Measurements from ENCODE around the gene BCAR3. TPM values are rescaled to one million over a fixed set of nuclear protein-coding genes. Genes with fewer than 3 reads are reported as not detected.
A peak's percentile ranks its signal among the peaks of the same experiment; 100 is the strongest.
"Not testable (repeated sequence)": the region's sequence is repeated elsewhere in the genome, so short reads cannot be mapped to it uniquely, and the experiment has no call there.

Gene BCAR3
- total RNA-seq, 1 donor from 2014 or later = 14.6 TPM

DNA sequence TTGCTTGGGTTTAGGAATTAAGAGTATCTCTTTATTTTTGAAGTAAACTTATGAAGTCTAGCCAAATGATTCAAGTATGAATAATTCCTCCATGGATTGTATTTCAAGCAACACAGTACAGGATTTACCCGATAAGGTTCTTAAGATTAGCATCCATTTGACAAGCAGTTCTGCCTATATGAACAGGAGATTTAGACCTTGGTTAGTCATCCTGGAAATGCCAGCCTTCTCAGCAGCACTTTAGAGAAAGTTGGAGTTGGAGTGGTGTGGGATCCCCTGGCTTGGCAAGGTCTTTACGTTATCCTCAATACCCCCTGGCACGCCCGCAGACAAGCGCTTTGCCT, 1.6 kb downstream of the BCAR3 start:
- Histone ChIP-seq H3K4me1 (ENCODE audit: control insufficient read depth in 3 of 3, insufficient read depth in 3 of 3, low read length in 3 of 3) (peaks cover 19 to 28% (median 25%) of the 10 kb centered on the region in 3 donors), H3K27me3 (ENCODE audit: control insufficient read depth in 3 of 3, insufficient read depth in 3 of 3, low read length in 3 of 3) (no peaks in the 10 kb centered on the region), H3K4me3 (ENCODE audit: low read length in 3 of 3) (peak overlapping the region; percentile 74 to 82 (median 77)), H3K36me3 (ENCODE audit: control insufficient read depth in 3 of 3, insufficient read depth in 3 of 3, low read length in 3 of 3) (no peaks in the 10 kb centered on the region), H3K27ac (ENCODE audit: low read depth, low read length) (peak overlapping the region; percentile 3), H3K9ac (ENCODE audit: low read depth in 1 of 3, low read length in 3 of 3) (peak overlapping the region in 1 of 3 donors; percentile 75), H3K9me3 (ENCODE audit: control insufficient read depth in 3 of 3, low read length in 3 of 3) (no peaks in the 10 kb centered on the region)

DNA sequence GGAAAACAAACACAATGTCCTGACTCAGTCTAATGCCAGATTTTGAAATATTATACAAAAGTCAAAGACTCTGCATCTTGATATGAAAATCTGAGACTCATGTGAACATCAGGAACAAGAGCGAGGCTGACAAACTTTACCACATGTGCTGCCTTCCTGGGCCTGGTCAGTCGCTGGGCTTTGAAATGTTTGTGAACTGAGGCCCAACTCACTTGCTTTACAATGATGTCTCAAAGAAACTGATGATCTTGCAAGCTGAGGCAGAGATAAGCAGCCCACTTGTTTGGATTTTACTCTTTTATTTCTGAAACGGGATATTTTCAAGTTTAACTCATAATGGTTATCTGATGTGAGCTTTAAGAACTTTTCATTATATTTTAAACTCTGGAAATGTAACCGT, 2.1 kb downstream of the BCAR3 start:
- H3K27ac ChIP-seq (ENCODE audit: low read depth, low read length) = no peak overlapping the region
- H3K4me1 ChIP-seq (ENCODE audit: control insufficient read depth in 3 of 3, insufficient read depth in 3 of 3, low read length in 3 of 3) = peaks cover 19 to 28% (median 25%) of the 10 kb centered on the region in 3 donors
- H3K27me3 ChIP-seq (ENCODE audit: control insufficient read depth in 3 of 3, insufficient read depth in 3 of 3, low read length in 3 of 3) = no peaks in the 10 kb centered on the region
- H3K36me3 ChIP-seq (ENCODE audit: control insufficient read depth in 3 of 3, insufficient read depth in 3 of 3, low read length in 3 of 3) = no peaks in the 10 kb centered on the region
- no peaks in the 10 kb centered on the region for H3K9me3 ChIP-seq (ENCODE audit: control insufficient read depth in 3 of 3, low read length in 3 of 3)
- no peak overlapping the region for H3K4me3 ChIP-seq (ENCODE audit: low read length in 3 of 3)
- H3K9ac ChIP-seq (ENCODE audit: low read depth in 1 of 3, low read length in 3 of 3) = no peak overlapping the region

DNA sequence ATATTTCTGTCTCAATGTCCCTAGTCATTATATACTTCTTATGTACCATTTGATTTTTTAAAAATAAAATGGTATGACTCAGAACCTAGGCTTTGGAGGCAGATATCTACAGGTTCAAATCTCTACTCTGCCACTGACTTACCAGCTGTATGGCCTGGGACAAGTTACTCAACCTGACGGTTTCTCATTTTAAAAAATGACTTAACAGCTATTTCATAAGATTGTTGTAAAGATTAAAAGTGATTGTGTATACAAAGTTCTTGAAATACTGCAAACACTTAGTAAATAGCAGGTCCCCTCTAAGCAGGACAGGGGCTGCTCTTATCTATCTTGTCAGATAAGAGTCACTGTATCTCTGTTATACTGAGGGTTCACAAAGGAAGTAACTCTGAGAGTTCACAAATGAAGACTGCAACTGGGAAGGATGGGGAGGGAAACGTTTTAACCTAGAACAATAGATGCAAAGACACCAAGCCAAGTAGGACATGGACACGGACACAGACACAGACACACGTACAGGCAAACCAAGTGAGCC, 2.6 kb downstream of the BCAR3 start:
- no peaks in the 10 kb centered on the region for H3K27me3 ChIP-seq (ENCODE audit: control insufficient read depth in 3 of 3, insufficient read depth in 3 of 3, low read length in 3 of 3)
- H3K9ac ChIP-seq (ENCODE audit: low read depth in 1 of 3, low read length in 3 of 3) = no peak overlapping the region
- H3K36me3 ChIP-seq (ENCODE audit: control insufficient read depth in 3 of 3, insufficient read depth in 3 of 3, low read length in 3 of 3) = no peaks in the 10 kb centered on the region
- H3K4me3 ChIP-seq (ENCODE audit: low read length in 3 of 3) = no peak overlapping the region
- no peak overlapping the region for H3K27ac ChIP-seq (ENCODE audit: low read depth, low read length)
- H3K4me1 ChIP-seq (ENCODE audit: control insufficient read depth in 3 of 3, insufficient read depth in 3 of 3, low read length in 3 of 3) = peaks cover 19 to 28% (median 25%) of the 10 kb centered on the region in 3 donors
- no peaks in the 10 kb centered on the region for H3K9me3 ChIP-seq (ENCODE audit: control insufficient read depth in 3 of 3, low read length in 3 of 3)

DNA sequence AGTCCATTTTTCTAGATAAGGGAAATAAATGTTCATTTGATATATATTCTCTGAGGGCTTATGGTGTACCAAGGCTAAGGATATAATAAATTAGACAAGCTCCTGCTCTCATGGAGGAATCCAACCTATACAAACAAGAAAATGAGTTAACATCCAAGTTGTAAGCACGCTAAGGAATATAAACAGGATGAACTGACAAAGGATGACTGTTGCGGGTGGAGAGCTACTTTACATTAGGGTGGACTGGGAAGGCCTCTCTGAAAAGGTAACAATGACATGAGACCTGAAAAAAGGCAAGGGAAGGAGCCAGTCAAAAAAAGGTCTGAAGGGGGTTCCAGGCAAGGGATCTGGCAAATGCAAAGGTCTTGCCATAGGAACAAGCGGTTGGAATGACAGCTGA, 3.1 kb downstream of the BCAR3 start:
- Histone ChIP-seq H3K36me3 (ENCODE audit: control insufficient read depth in 3 of 3, insufficient read depth in 3 of 3, low read length in 3 of 3) (no peaks in the 10 kb centered on the region), H3K9me3 (ENCODE audit: control insufficient read depth in 3 of 3, low read length in 3 of 3) (no peaks in the 10 kb centered on the region), H3K27ac (ENCODE audit: low read depth, low read length) (no peak overlapping the region), H3K4me1 (ENCODE audit: control insufficient read depth in 3 of 3, insufficient read depth in 3 of 3, low read length in 3 of 3) (peaks cover 22 to 28% (median 25%) of the 10 kb centered on the region in 3 donors), H3K4me3 (ENCODE audit: low read length in 3 of 3) (no peak overlapping the region), H3K9ac (ENCODE audit: low read depth in 1 of 3, low read length in 3 of 3) (no peak overlapping the region), H3K27me3 (ENCODE audit: control insufficient read depth in 3 of 3, insufficient read depth in 3 of 3, low read length in 3 of 3) (no peaks in the 10 kb centered on the region)

DNA sequence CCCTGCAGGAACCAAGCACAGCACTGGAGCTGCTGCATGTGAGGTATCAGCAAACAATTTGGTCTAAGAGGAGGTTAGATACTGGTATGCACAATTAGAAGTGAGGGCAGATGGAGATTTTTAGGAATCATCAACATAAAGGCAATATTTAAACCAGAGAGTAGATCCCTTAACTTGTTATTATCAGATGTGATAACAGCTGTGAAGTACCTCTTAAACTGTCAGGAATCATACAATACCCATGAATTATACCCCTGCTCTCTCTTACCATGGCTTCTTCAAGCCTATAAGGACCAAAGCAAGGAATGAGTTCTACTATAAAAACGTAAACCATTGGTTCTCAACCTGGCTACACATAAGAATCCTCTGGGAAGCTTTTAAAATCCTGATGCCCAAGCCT, 3.9 kb downstream of the BCAR3 start:
- peaks cover 26 to 31% (median 30%) of the 10 kb centered on the region in 3 donors for H3K4me1 ChIP-seq (ENCODE audit: control insufficient read depth in 3 of 3, insufficient read depth in 3 of 3, low read length in 3 of 3)
- H3K27ac ChIP-seq (ENCODE audit: low read depth, low read length) = no peak overlapping the region
- no peaks in the 10 kb centered on the region for H3K36me3 ChIP-seq (ENCODE audit: control insufficient read depth in 3 of 3, insufficient read depth in 3 of 3, low read length in 3 of 3)
- no peak overlapping the region for H3K4me3 ChIP-seq (ENCODE audit: low read length in 3 of 3)
- no peaks in the 10 kb centered on the region for H3K27me3 ChIP-seq (ENCODE audit: control insufficient read depth in 3 of 3, insufficient read depth in 3 of 3, low read length in 3 of 3)
- H3K9me3 ChIP-seq (ENCODE audit: control insufficient read depth in 3 of 3, low read length in 3 of 3) = no peaks in the 10 kb centered on the region
- H3K9ac ChIP-seq (ENCODE audit: low read depth in 1 of 3, low read length in 3 of 3) = no peak overlapping the region

DNA sequence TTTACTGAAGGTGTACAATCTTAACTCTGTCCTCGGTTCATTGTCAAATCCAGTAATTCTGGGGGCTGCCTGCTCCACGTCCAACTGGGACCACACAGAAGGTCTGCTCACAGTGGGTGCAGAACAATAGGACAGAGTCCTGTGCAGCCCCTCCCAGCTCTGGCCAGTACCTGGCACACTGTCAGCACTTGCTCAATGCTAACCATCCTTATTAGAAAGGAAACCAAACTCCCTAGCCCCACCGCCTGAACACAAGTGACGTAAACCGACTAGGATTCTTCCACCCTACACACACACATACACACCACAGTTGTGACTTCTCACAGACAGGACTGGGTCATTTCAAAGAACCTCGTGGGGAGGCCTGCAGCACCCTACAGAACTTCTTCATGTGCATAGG, 5.2 kb downstream of the BCAR3 start:
- Histone ChIP-seq H3K4me3 (ENCODE audit: low read length in 3 of 3) (no peak overlapping the region), H3K9me3 (ENCODE audit: control insufficient read depth in 3 of 3, low read length in 3 of 3) (no peaks in the 10 kb centered on the region), H3K36me3 (ENCODE audit: control insufficient read depth in 3 of 3, insufficient read depth in 3 of 3, low read length in 3 of 3) (no peaks in the 10 kb centered on the region), H3K27me3 (ENCODE audit: control insufficient read depth in 3 of 3, insufficient read depth in 3 of 3, low read length in 3 of 3) (no peaks in the 10 kb centered on the region), H3K9ac (ENCODE audit: low read depth in 1 of 3, low read length in 3 of 3) (no peak overlapping the region), H3K4me1 (ENCODE audit: control insufficient read depth in 3 of 3, insufficient read depth in 3 of 3, low read length in 3 of 3) (peaks cover 27 to 30% (median 28%) of the 10 kb centered on the region in 3 donors), H3K27ac (ENCODE audit: low read depth, low read length) (no peak overlapping the region)

DNA sequence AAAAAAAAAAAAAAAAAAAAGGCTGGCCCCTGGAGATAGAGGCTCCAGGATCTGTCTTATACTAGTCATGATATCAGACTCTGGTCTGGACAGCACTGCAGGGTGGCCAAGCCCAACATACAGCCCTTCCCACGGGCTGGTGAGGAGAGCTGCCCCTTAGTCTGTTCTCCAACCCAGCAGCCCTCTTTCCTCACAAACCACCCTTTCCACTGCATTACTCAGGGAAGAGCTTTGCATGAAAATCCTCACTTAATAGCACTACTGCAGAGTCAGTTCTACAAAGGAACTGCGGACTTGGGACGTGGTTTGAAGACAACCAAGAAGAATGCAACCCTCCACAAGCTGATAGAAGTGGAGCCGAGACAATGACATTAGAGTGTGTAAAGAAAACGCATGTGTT, 5.7 kb downstream of the BCAR3 start:
- Histone ChIP-seq H3K36me3 (ENCODE audit: control insufficient read depth in 3 of 3, insufficient read depth in 3 of 3, low read length in 3 of 3) (no peaks in the 10 kb centered on the region), H3K9ac (ENCODE audit: low read depth in 1 of 3, low read length in 3 of 3) (no peak overlapping the region), H3K4me3 (ENCODE audit: low read length in 3 of 3) (no peak overlapping the region), H3K4me1 (ENCODE audit: control insufficient read depth in 3 of 3, insufficient read depth in 3 of 3, low read length in 3 of 3) (peaks cover 24 to 30% (median 28%) of the 10 kb centered on the region in 3 donors), H3K27me3 (ENCODE audit: control insufficient read depth in 3 of 3, insufficient read depth in 3 of 3, low read length in 3 of 3) (no peaks in the 10 kb centered on the region), H3K27ac (ENCODE audit: low read depth, low read length) (no peak overlapping the region), H3K9me3 (ENCODE audit: control insufficient read depth in 3 of 3, low read length in 3 of 3) (no peaks in the 10 kb centered on the region)

DNA sequence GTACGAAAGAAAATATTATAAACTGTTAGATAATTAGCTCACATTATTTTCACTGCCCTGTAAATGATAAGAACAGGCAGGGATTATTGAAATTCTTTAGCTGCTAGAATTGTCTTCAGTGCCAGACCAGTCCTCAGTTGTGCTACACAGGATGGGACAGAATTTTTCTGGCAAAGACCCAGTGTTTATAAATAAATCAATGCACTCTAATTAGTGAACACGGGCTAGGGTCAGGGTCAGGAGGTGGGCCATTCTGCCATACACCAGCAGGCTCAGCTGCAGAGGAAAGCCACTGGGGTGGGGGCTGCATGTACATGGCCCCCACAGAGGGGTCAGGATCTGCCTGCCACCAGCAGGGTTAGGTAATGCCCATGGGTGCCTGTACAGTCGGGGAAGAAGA, 6.4 kb downstream of the BCAR3 start:
- H3K4me1 ChIP-seq (ENCODE audit: control insufficient read depth in 3 of 3, insufficient read depth in 3 of 3, low read length in 3 of 3) = peaks cover 20 to 26% (median 26%) of the 10 kb centered on the region in 3 donors
- H3K36me3 ChIP-seq (ENCODE audit: control insufficient read depth in 3 of 3, insufficient read depth in 3 of 3, low read length in 3 of 3) = no peaks in the 10 kb centered on the region
- no peak overlapping the region for H3K4me3 ChIP-seq (ENCODE audit: low read length in 3 of 3)
- H3K9me3 ChIP-seq (ENCODE audit: control insufficient read depth in 3 of 3, low read length in 3 of 3) = no peaks in the 10 kb centered on the region
- no peaks in the 10 kb centered on the region for H3K27me3 ChIP-seq (ENCODE audit: control insufficient read depth in 3 of 3, insufficient read depth in 3 of 3, low read length in 3 of 3)
- no peak overlapping the region for H3K27ac ChIP-seq (ENCODE audit: low read depth, low read length)
- no peak overlapping the region for H3K9ac ChIP-seq (ENCODE audit: low read depth in 1 of 3, low read length in 3 of 3)

DNA sequence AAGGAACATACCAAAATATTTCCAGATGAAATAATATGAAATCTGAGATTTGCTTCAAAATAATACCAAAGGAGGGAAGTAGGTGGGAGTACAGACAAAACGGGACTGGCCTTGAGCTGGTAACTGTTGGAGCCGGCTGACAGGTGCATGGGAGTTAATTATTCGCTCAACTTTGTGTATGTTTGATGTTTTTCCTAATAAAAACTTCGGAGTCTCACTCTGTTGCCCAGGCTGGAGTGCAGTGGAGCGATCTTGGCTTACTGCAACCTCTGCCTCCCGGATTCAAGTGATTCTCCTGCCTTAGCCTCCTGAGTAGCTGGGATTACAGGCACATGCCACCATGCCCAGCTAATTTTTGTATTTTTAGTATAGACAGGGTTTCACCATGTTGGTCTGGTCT, 7.6 kb downstream of the BCAR3 start:
- not testable (repeated sequence) for H3K9ac ChIP-seq (ENCODE audit: low read depth in 1 of 3, low read length in 3 of 3); H3K9me3 ChIP-seq (ENCODE audit: control insufficient read depth in 3 of 3, low read length in 3 of 3); H3K27ac ChIP-seq (ENCODE audit: low read depth, low read length); H3K36me3 ChIP-seq (ENCODE audit: control insufficient read depth in 3 of 3, insufficient read depth in 3 of 3, low read length in 3 of 3); H3K4me3 ChIP-seq (ENCODE audit: low read length in 3 of 3); H3K27me3 ChIP-seq (ENCODE audit: control insufficient read depth in 3 of 3, insufficient read depth in 3 of 3, low read length in 3 of 3)
- peaks cover 22 to 33% (median 28%) of the 10 kb centered on the region in 3 donors for H3K4me1 ChIP-seq (ENCODE audit: control insufficient read depth in 3 of 3, insufficient read depth in 3 of 3, low read length in 3 of 3)

DNA sequence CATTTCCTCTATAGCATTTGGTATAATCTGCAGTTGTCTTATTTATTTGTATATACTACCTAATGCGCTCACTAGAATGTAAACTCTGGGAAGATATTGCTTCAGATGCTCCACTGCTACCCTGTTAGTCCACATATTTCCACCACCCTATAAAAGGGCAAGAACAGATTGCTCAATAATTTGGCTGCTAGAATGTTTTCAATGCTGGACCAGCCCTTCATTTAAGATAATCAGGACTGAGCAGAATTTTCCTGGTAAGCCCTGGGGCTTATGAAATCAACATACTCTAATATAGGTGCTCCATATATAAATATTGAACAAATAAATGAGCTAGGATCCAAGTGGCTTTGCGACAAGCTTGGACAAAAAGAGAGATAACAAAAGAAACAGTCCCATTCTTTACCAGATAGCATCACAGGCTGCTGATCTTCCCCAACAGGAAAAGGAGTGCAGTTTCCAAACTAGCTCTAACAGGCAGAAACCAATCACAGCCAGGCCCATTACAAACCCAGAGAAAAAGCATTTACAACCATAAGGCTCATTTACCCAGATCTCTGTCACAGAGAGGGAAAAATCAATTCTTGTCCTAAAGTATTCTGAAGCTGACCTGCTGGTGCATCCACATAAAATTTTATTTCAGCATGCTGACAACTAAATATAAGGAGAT, 8.3 kb downstream of the BCAR3 start:
- Histone ChIP-seq H3K9ac (ENCODE audit: low read depth in 1 of 3, low read length in 3 of 3) (no peak overlapping the region), H3K4me1 (ENCODE audit: control insufficient read depth in 3 of 3, insufficient read depth in 3 of 3, low read length in 3 of 3) (peaks cover 22 to 33% (median 27%) of the 10 kb centered on the region in 3 donors), H3K27ac (ENCODE audit: low read depth, low read length) (no peak overlapping the region), H3K36me3 (ENCODE audit: control insufficient read depth in 3 of 3, insufficient read depth in 3 of 3, low read length in 3 of 3) (no peaks in the 10 kb centered on the region), H3K27me3 (ENCODE audit: control insufficient read depth in 3 of 3, insufficient read depth in 3 of 3, low read length in 3 of 3) (no peaks in the 10 kb centered on the region), H3K4me3 (ENCODE audit: low read length in 3 of 3) (no peak overlapping the region), H3K9me3 (ENCODE audit: control insufficient read depth in 3 of 3, low read length in 3 of 3) (no peaks in the 10 kb centered on the region)

Data from skeletal muscle tissue (tissue), 4 donors.